ENCODE measurements around the gene SOBP. TPM values are rescaled to one million over a fixed set of nuclear protein-coding genes. Genes with fewer than 3 reads are reported as not detected.

The SOBP gene
- polyA plus RNA-seq, 4 donors = 1.1 to 1.6 (median 1.1) TPM; not detected in 1

GRCh38 chr6:107626645-107627044, 136.7 kb downstream of the SOBP start:
- FAIRE-seq = no peak

DNA sequence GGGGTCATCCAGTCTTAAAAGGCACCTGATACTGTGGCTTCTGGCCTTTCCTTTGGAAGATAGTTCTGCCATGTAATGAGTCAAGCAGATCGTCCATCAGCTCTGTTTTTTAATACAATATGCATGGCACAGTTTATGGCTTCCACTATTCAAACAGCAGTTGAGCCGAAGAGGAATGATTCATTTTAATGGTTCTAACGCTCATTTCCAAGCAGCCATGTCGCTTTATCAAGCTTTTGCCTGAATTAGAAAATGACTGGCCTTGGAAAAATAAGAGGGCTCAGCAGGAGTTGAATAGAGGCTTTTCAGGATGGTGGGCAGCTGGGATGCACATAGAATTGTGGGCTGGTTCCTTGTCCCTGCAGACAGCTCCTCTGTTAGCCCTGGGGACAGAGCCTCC, 138.1 kb downstream of the SOBP start:
- DNase-seq (no peak), FAIRE-seq (no peak)
- Histone ChIP-seq H3K4me1 (ENCODE audit: control insufficient read depth in 3 of 3, insufficient read depth in 2 of 3, low read depth in 1 of 3, low read length in 2 of 3) (peaks cover 0 to 7% (median 0%) of the 10 kb centered on the region in 3 donors), H3K27ac (ENCODE audit: low read depth in 1 of 3, low read length in 2 of 3) (no peak overlapping the region), H3K9me3 (ENCODE audit: control insufficient read depth in 2 of 2, insufficient read depth in 1 of 2, low read depth in 1 of 2, low read length in 1 of 2) (no peaks in the 10 kb centered on the region), H3K36me3 (ENCODE audit: control insufficient read depth in 3 of 3, insufficient read depth in 2 of 3, low read depth in 1 of 3, low read length in 3 of 3) (no peaks in the 10 kb centered on the region), H3K4me3 (ENCODE audit: low read depth in 1 of 3, low read length in 3 of 3) (no peak overlapping the region), H3K27me3 (ENCODE audit: control insufficient read depth in 3 of 3, insufficient read depth in 3 of 3, low read length in 3 of 3) (peaks cover 0 to 10% (median 0%) of the 10 kb centered on the region in 3 donors)
- WGBS, 3 donors = 79 to 88% (median 87%) methylated on average over 4 of the region's 4 CpGs

More at GRCh38 chr6:107626645-107627044, 136.7 kb downstream of the SOBP start:
- WGBS, 3 donors = 83 to 91% (median 87%) methylated on average over 5 of the region's 5 CpGs
- no peaks in the 10 kb centered on the region for H3K9me3 ChIP-seq (ENCODE audit: control insufficient read depth in 2 of 2, insufficient read depth in 1 of 2, low read depth in 1 of 2, low read length in 1 of 2)
- DNase-seq = no peak
- no peaks in the 10 kb centered on the region for H3K27me3 ChIP-seq (ENCODE audit: control insufficient read depth in 3 of 3, insufficient read depth in 3 of 3, low read length in 3 of 3)
- H3K36me3 ChIP-seq (ENCODE audit: control insufficient read depth in 3 of 3, insufficient read depth in 2 of 3, low read depth in 1 of 3, low read length in 3 of 3) = no peaks in the 10 kb centered on the region
- peaks cover 0 to 7% (median 0%) of the 10 kb centered on the region in 3 donors for H3K4me1 ChIP-seq (ENCODE audit: control insufficient read depth in 3 of 3, insufficient read depth in 2 of 3, low read depth in 1 of 3, low read length in 2 of 3)
- no peak overlapping the region for H3K27ac ChIP-seq (ENCODE audit: low read depth in 1 of 3, low read length in 2 of 3)
- no peak overlapping the region for H3K4me3 ChIP-seq (ENCODE audit: low read depth in 1 of 3, low read length in 3 of 3)

DNA sequence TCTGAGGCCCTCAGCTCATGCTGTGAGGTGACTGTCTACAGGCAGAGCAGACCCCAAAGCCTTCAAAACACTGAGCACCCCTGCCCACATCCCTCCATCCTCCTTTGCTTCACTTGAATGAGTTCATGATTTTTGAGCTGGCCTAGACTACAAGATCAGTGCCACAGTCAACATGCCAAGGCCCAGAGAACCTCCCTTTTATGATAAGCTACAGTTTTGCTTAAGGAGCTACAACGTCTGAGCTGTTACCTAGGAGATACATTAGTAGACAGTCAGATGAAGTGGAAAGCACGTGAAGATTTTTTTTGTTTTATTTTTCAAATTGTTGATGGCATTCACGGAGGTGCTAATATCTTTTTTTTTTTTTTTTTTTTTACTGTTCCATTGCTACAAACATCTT, 139.0 kb downstream of the SOBP start:
- WGBS, 3 donors = 61 to 83% (median 65%) methylated on average over 3 of the region's 3 CpGs
- Histone ChIP-seq H3K9me3 (ENCODE audit: control insufficient read depth in 2 of 2, insufficient read depth in 1 of 2, low read depth in 1 of 2, low read length in 1 of 2) (no peaks in the 10 kb centered on the region), H3K27me3 (ENCODE audit: control insufficient read depth in 3 of 3, insufficient read depth in 3 of 3, low read length in 3 of 3) (peaks cover 3 to 18% (median 5%) of the 10 kb centered on the region in 3 donors), H3K36me3 (ENCODE audit: control insufficient read depth in 3 of 3, insufficient read depth in 2 of 3, low read depth in 1 of 3, low read length in 3 of 3) (no peaks in the 10 kb centered on the region), H3K27ac (ENCODE audit: low read depth in 1 of 3, low read length in 2 of 3) (no peak overlapping the region), H3K4me1 (ENCODE audit: control insufficient read depth in 3 of 3, insufficient read depth in 2 of 3, low read depth in 1 of 3, low read length in 2 of 3) (peaks cover 0 to 7% (median 0%) of the 10 kb centered on the region in 3 donors), H3K4me3 (ENCODE audit: low read depth in 1 of 3, low read length in 3 of 3) (no peak overlapping the region)
- FAIRE-seq (no peak), DNase-seq (no peak)

DNA sequence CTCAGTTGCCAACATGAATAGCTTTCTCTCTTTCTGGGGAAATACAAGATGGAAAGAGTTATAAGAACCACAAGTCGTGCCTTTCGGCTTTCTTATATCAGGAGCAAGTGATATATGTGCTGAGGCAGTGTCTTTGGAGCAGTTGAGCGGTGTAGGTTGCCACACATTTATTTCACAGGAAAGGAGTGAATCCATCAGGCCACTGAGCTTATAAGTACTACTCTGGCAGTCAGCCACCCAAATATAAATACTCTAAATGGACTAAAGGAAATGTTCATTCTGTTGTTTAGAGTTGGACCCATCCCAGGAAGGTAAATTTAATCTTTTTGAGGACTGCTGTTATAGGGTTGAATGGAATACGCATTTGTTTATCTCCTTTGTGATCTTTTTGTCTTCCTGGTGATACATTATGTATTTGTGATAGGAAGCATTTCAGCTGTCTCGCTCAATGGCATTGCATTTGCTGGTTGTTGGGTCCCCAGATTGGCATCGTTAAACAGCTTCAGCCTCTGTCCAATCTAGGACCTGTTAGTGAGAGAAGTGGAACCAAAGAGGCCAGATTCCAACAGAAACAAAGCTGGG, 139.7 kb downstream of the SOBP start:
- FAIRE-seq (no peak), DNase-seq (no peak)
- Histone ChIP-seq H3K27me3 (ENCODE audit: control insufficient read depth in 3 of 3, insufficient read depth in 3 of 3, low read length in 3 of 3) (peaks cover 5 to 24% (median 9%) of the 10 kb centered on the region in 3 donors), H3K9me3 (ENCODE audit: control insufficient read depth in 2 of 2, insufficient read depth in 1 of 2, low read depth in 1 of 2, low read length in 1 of 2) (no peaks in the 10 kb centered on the region), H3K4me3 (ENCODE audit: low read depth in 1 of 3, low read length in 3 of 3) (no peak overlapping the region), H3K4me1 (ENCODE audit: control insufficient read depth in 3 of 3, insufficient read depth in 2 of 3, low read depth in 1 of 3, low read length in 2 of 3) (peaks cover 0 to 10% (median 0%) of the 10 kb centered on the region in 3 donors), H3K27ac (ENCODE audit: low read depth in 1 of 3, low read length in 2 of 3) (no peak overlapping the region), H3K36me3 (ENCODE audit: control insufficient read depth in 3 of 3, insufficient read depth in 2 of 3, low read depth in 1 of 3, low read length in 3 of 3) (no peaks in the 10 kb centered on the region)
- WGBS, 3 donors = 69 to 85% (median 80%) methylated on average over 6 of the region's 6 CpGs

DNA sequence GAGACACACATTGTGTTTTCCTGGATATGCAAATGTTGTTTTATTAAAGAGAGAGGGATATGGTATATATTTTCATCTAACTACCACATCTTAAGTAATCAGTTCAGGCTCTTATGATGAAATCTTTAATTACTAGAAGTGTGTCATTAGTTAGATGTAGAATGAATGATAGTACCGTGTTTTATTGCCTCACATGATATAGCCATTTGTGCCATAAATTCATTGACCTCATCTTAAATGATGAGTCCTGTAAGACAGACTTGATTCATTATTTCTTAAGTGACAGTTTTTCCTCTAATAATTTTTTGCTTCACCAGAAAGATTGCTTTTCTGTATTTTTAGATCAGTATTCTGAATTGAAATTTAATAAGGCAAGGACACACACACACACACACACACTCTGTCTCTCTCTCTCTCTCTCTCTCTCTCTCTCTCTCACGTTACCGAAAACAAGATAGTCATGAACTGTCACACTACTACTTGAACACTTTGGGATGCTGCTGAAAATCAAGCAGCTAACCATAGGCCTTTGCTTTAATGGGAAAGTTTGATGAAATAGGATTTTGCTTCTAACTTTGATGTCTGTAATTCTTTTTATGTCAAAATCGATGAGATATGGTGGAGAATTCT, 140.5 kb downstream of the SOBP start:
- Histone ChIP-seq H3K36me3 (ENCODE audit: control insufficient read depth in 3 of 3, insufficient read depth in 2 of 3, low read depth in 1 of 3, low read length in 3 of 3) (no peaks in the 10 kb centered on the region), H3K27ac (ENCODE audit: low read depth in 1 of 3, low read length in 2 of 3) (no peak overlapping the region), H3K27me3 (ENCODE audit: control insufficient read depth in 3 of 3, insufficient read depth in 3 of 3, low read length in 3 of 3) (peaks cover 11 to 30% (median 13%) of the 10 kb centered on the region in 3 donors), H3K4me3 (ENCODE audit: low read depth in 1 of 3, low read length in 3 of 3) (no peak overlapping the region), H3K9me3 (ENCODE audit: control insufficient read depth in 2 of 2, insufficient read depth in 1 of 2, low read depth in 1 of 2, low read length in 1 of 2) (no peaks in the 10 kb centered on the region), H3K4me1 (ENCODE audit: control insufficient read depth in 3 of 3, insufficient read depth in 2 of 3, low read depth in 1 of 3, low read length in 2 of 3) (peaks cover 0 to 10% (median 0%) of the 10 kb centered on the region in 3 donors)
- 72 to 81% (median 72%) methylated on average over 4 of the region's 4 CpGs for WGBS, 3 donors
- DNase-seq (peak; percentile 30 to 41), FAIRE-seq (no peak)

GRCh38 chr6:107632381-107633136, 142.6 kb downstream of the SOBP start:
- no peak overlapping the region for H3K4me3 ChIP-seq (ENCODE audit: low read depth in 1 of 3, low read length in 3 of 3)
- peaks cover 13 to 39% (median 17%) of the 10 kb centered on the region in 3 donors for H3K27me3 ChIP-seq (ENCODE audit: control insufficient read depth in 3 of 3, insufficient read depth in 3 of 3, low read length in 3 of 3)
- no peaks in the 10 kb centered on the region for H3K36me3 ChIP-seq (ENCODE audit: control insufficient read depth in 3 of 3, insufficient read depth in 2 of 3, low read depth in 1 of 3, low read length in 3 of 3)
- WGBS, 3 donors = 80 to 97% (median 93%) methylated on average over 2 of the region's 2 CpGs
- H3K4me1 ChIP-seq (ENCODE audit: control insufficient read depth in 3 of 3, insufficient read depth in 2 of 3, low read depth in 1 of 3, low read length in 2 of 3) = peaks cover 0 to 10% (median 0%) of the 10 kb centered on the region in 3 donors
- DNase-seq (no peak), FAIRE-seq (no peak)
- no peak overlapping the region for H3K27ac ChIP-seq (ENCODE audit: low read depth in 1 of 3, low read length in 2 of 3)
- H3K9me3 ChIP-seq (ENCODE audit: control insufficient read depth in 2 of 2, insufficient read depth in 1 of 2, low read depth in 1 of 2, low read length in 1 of 2) = no peaks in the 10 kb centered on the region

- H3K9me3 ChIP-seq (ENCODE audit: control insufficient read depth in 2 of 2, insufficient read depth in 1 of 2, low read depth in 1 of 2, low read length in 1 of 2) = no peaks in the 10 kb centered on the region
- FAIRE-seq (no peak), DNase-seq (no peak)
- 53 to 63% (median 62%) methylated on average over 30 to 39 of the region's 39 CpGs for WGBS, 3 donors
- peaks cover 0 to 10% (median 0%) of the 10 kb centered on the region in 3 donors for H3K4me1 ChIP-seq (ENCODE audit: control insufficient read depth in 3 of 3, insufficient read depth in 2 of 3, low read depth in 1 of 3, low read length in 2 of 3)
- no peaks in the 10 kb centered on the region for H3K36me3 ChIP-seq (ENCODE audit: control insufficient read depth in 3 of 3, insufficient read depth in 2 of 3, low read depth in 1 of 3, low read length in 3 of 3)
- H3K4me3 ChIP-seq (ENCODE audit: low read depth in 1 of 3, low read length in 3 of 3) = peak overlapping the region in 1 of 3 donors; percentile 48
- no peak overlapping the region for H3K27ac ChIP-seq (ENCODE audit: low read depth in 1 of 3, low read length in 2 of 3)
- H3K27me3 ChIP-seq (ENCODE audit: control insufficient read depth in 3 of 3, insufficient read depth in 3 of 3, low read length in 3 of 3) = peaks cover 13 to 39% (median 17%) of the 10 kb centered on the region in 3 donors
Measured at GRCh38 chr6:107633680-107634323, 143.9 kb downstream of the SOBP start.
